RWPE1 (cell line): ENCODE data around the gene TMIE.
"Not testable (repeated sequence)": the region's sequence is repeated elsewhere in the genome, so short reads cannot be mapped to it uniquely, and the experiment has no call there.

Experiments
- CTCF ChIA-PET: fragments of 350-600 bp; sonication (Branson Sonifier 250); formaldehyde crosslinking; extraction: SDS; loops from one replicate; lab custom pipeline; 2021; lab: Yijun Ruan, JAX
- POLR2A ChIA-PET: fragments of 400-600 bp; formaldehyde crosslinking; extraction: SDS; loops from one replicate; lab custom pipeline; 2020; ENCODE audit warnings: antibody characterized with exemption; ENCODE audit not compliant: low non-redundant PET; lab: Yijun Ruan, JAX
- DNase-seq: peaks from one replicate; pipeline ENCODE4 v3.0.0; 2012; ENCODE audit warnings: low spot score
- H3K27ac ChIP-seq: fragments of 450-650 bp; 2 replicates; pipeline ENCODE4 v1.5.1; 2017
- CTCF ChIP-seq: fragments of 450-650 bp; conservative IDR thresholded peaks from 2 replicates; pipeline ENCODE4 v1.5.1; 2017; ENCODE audit warnings: low read depth, mild to moderate bottlenecking

TMIE gene

GRCh38 chr3:46736006-46736872 lies 35.0 kb downstream of the TMIE start:
- CTCF ChIA-PET: no interaction called here
- TF ChIP-seq CTCF: no peak
- DNase-seq: no peak
- POLR2A ChIA-PET: no interaction called here
- no peak overlapping the region for H3K27ac ChIP-seq

GRCh38 chr3:46737329-46737731 lies 36.1 kb downstream of the TMIE start:
- ChIA-PET CTCF (no interaction called here), POLR2A (no interaction called here)
- no peak for TF ChIP-seq CTCF
- no peak overlapping the region for H3K27ac ChIP-seq
- DNase-seq: no peak

- POLR2A ChIA-PET, CTCF ChIA-PET, H3K27ac ChIP-seq, DNase-seq: not testable (repeated sequence)
These were observed 38.4 kb downstream of the TMIE start for GRCh38 chr3:46739565-46739964.

GRCh38 chr3:46742992-46743585 lies 41.9 kb downstream of the TMIE start:
- no peak for DNase-seq
- no peak overlapping the region for H3K27ac ChIP-seq
- ChIA-PET CTCF (no interaction called here), POLR2A (no interaction called here)
- no peak for TF ChIP-seq CTCF

- TF ChIP-seq CTCF: no peak
- ChIA-PET CTCF (interaction anchor here (0.6 to 0.7 kb wide), 2 partner anchors 19 to 34 kb away, joined by 3 read pairs; no protein-coding TSS in a partner anchor), POLR2A (no interaction called here)
- DNase-seq: no peak
- no peak overlapping the region for H3K27ac ChIP-seq
These were observed 45.5 kb downstream of the TMIE start for GRCh38 chr3:46746711-46747110.

GRCh38 chr3:46748170-46748569 lies 47.0 kb downstream of the TMIE start:
- CTCF ChIA-PET: no interaction called here
- DNase-seq: no peak
- TF ChIP-seq CTCF: no peak
- POLR2A ChIA-PET: no interaction called here
- no peak overlapping the region for H3K27ac ChIP-seq

- DNase-seq: no peak
- no peak for TF ChIP-seq CTCF
- CTCF ChIA-PET: no interaction called here
- POLR2A ChIA-PET: no interaction called here
- no peak overlapping the region for H3K27ac ChIP-seq
These were observed 47.9 kb downstream of the TMIE start for GRCh38 chr3:46749129-46749528.
